ENCODE measurements around the gene PRTFDC1.

PRTFDC1 gene

DNA sequence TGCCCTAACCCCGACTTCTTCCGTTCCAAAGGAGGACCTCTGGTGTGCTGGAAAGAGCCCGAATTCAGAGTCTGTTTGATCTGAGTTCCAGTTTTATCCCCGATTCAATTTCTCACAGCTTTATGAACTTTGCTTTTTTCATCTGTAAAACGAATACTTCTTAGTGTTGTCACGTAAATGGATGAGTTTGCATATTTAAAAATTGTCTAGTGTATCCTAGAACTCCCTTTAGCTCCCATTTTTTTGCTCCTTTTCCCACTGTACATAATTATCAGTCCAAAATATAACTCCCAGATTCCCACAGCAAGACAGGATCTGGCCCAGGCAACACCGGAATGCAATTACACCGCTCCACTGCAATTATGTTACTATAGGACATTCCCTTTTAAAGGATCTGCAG is 148.0 kb downstream of the PRTFDC1 start:
- Mint-ChIP-seq H3K36me3 (ENCODE audit: low read depth) (no peaks in the 10 kb centered on the region), H3K27me3 (ENCODE audit: low read depth, poor library complexity) (peaks cover 3% of the 10 kb centered on the region), H3K27ac (no peak overlapping the region), H3K4me3 (no peak overlapping the region), H3K4me1 (no peaks in the 10 kb centered on the region), H3K9me3 (no peaks in the 10 kb centered on the region)
- no peak for DNase-seq
- no peak for TF ChIP-seq CTCF (IDR thresholded peaks at IDR 0.05)

GRCh38 chr10:24802378-24802777 is 150.0 kb downstream of the PRTFDC1 start:
- H3K36me3 Mint-ChIP-seq (ENCODE audit: low read depth) = no peaks in the 10 kb centered on the region
- H3K27ac Mint-ChIP-seq = no peak overlapping the region
- H3K4me1 Mint-ChIP-seq = no peaks in the 10 kb centered on the region
- peaks cover 3% of the 10 kb centered on the region for H3K27me3 Mint-ChIP-seq (ENCODE audit: low read depth, poor library complexity)
- DNase-seq = no peak
- H3K9me3 Mint-ChIP-seq = no peaks in the 10 kb centered on the region
- no peak overlapping the region for H3K4me3 Mint-ChIP-seq
- TF ChIP-seq CTCF (IDR thresholded peaks at IDR 0.05) = no peak

DNA sequence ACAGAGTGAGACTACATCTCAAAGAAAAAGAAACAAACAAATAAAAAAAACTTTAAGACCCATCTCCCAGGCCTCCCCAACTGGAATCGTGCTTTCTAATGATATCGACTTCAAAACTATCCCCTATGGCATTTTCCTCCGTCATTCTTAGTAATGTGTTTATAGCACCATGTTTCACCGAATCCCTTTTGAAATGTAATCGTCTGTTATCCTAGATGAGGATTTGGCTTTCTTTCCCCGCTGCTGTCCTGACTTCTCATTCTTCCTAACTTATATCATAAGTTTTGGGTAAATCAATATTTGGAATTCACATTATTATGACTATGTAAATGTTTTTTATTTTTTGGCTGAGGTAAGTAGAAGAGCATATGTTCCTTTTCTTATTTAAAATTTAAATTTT is 151.5 kb downstream of the PRTFDC1 start:
- H3K9me3 Mint-ChIP-seq = no peaks in the 10 kb centered on the region
- TF ChIP-seq CTCF (IDR thresholded peaks at IDR 0.05) = no peak
- no peaks in the 10 kb centered on the region for H3K4me1 Mint-ChIP-seq

More for the DNA sequence above, 151.5 kb downstream of the PRTFDC1 start:
- Mint-ChIP-seq H3K27ac (no peak overlapping the region), H3K27me3 (ENCODE audit: low read depth, poor library complexity) (peaks cover 3% of the 10 kb centered on the region), H3K4me3 (no peak overlapping the region), H3K36me3 (ENCODE audit: low read depth) (no peaks in the 10 kb centered on the region)
- no peak for DNase-seq

Data from nephron progenitor cell (in vitro differentiated cells).